ENCODE measurements around the gene PLXDC2. TPM values are rescaled to one million over a fixed set of nuclear protein-coding genes. Genes with fewer than 3 reads are reported as not detected.

The PLXDC2 gene
- total and polyA plus RNA-seq, 2 experiments from 2014 or later: 13.5 to 19.4 TPM

GRCh38 chr10:20058135-20058534, 241.9 kb downstream of the PLXDC2 start:
- Mint-ChIP-seq H3K27me3 (ENCODE audit: insufficient read depth, low read depth, poor library complexity) (no peaks in the 10 kb centered on the region), H3K4me1 (peaks cover 6% of the 10 kb centered on the region; the same call in 2 of the 3 replicates), H3K36me3 (ENCODE audit: low read depth) (peaks cover 14% of the 10 kb centered on the region; the same call in 2 of the 3 replicates), H3K9me3 (peaks cover 6% of the 10 kb centered on the region), H3K4me3 (no peak overlapping the region), H3K27ac (no peak overlapping the region)
- no peaks in the 10 kb centered on the region for H3F3A ChIP-seq (replicated peaks; ENCODE audit: low read depth)
- ATAC-seq (no peak), DNase-seq (ENCODE audit: low spot score) (no peak)
- no peaks in the 10 kb centered on the region for H3K27me3 ChIP-seq (ENCODE audit: insufficient read depth)
- H3K27ac ChIP-seq (ENCODE audit: low read depth): no peak overlapping the region
- no peak overlapping the region for H3K4me3 ChIP-seq
- H2AFZ ChIP-seq: no peak overlapping the region
- no peaks in the 10 kb centered on the region for H3K9me2 ChIP-seq (ENCODE audit: insufficient read depth)
- no peaks in the 10 kb centered on the region for H4K20me1 ChIP-seq (replicated peaks; ENCODE audit: insufficient read depth)
- H3K79me2 ChIP-seq (replicated peaks; ENCODE audit: insufficient read depth): peaks cover 7% of the 10 kb centered on the region; the same call in 1 of the 2 replicates
- TF ChIP-seq REST (IDR thresholded peaks at IDR 0.05; ENCODE audit: unreplicated experiment): no peak
- no peak for TF ChIP-seq NANOG (IDR thresholded peaks at IDR 0.05; ENCODE audit: borderline replicate concordance)
- no peak for TF ChIP-seq CTCF (conservative IDR thresholded peaks at IDR 0.05; ENCODE audit: low read depth in 2 of 2)
- TF ChIP-seq EZH2 (IDR thresholded peaks at IDR 0.05; ENCODE audit: low read depth, unreplicated experiment): no peak
- H3K36me3 ChIP-seq (ENCODE audit: insufficient read depth): no peaks in the 10 kb centered on the region
- no peak overlapping the region for H3K4me2 ChIP-seq
- no peaks in the 10 kb centered on the region for H3K4me1 ChIP-seq (ENCODE audit: insufficient read depth)

GRCh38 chr10:20059084-20059835, 243.0 kb downstream of the PLXDC2 start:
- H3K9me3 Mint-ChIP-seq: peaks cover 6% of the 10 kb centered on the region
- H3K36me3 ChIP-seq (ENCODE audit: insufficient read depth): no peaks in the 10 kb centered on the region
- no peaks in the 10 kb centered on the region for H4K20me1 ChIP-seq (replicated peaks; ENCODE audit: insufficient read depth)
- peaks cover 7% of the 10 kb centered on the region; the same call in 1 of the 2 replicates for H3K79me2 ChIP-seq (replicated peaks; ENCODE audit: insufficient read depth)
- peaks cover 6% of the 10 kb centered on the region; the same call in 2 of the 3 replicates for H3K4me1 Mint-ChIP-seq
- peaks cover 14% of the 10 kb centered on the region; the same call in 2 of the 3 replicates for H3K36me3 Mint-ChIP-seq (ENCODE audit: low read depth)
- H3K27ac ChIP-seq (ENCODE audit: low read depth): no peak overlapping the region
- no peaks in the 10 kb centered on the region for H3K4me1 ChIP-seq (ENCODE audit: insufficient read depth)
- no peak overlapping the region for H3K4me3 ChIP-seq
- H3K4me3 Mint-ChIP-seq: no peak overlapping the region
- no peak for ATAC-seq
- no peaks in the 10 kb centered on the region for H3K9me2 ChIP-seq (ENCODE audit: insufficient read depth)
- no peak overlapping the region for H3K27ac Mint-ChIP-seq
- no peaks in the 10 kb centered on the region for H3F3A ChIP-seq (replicated peaks; ENCODE audit: low read depth)
- no peak for DNase-seq (ENCODE audit: low spot score)
- H3K27me3 Mint-ChIP-seq (ENCODE audit: insufficient read depth, low read depth, poor library complexity): no peaks in the 10 kb centered on the region
- H3K4me2 ChIP-seq: no peak overlapping the region
- no peak overlapping the region for H2AFZ ChIP-seq
- no peaks in the 10 kb centered on the region for H3K27me3 ChIP-seq (ENCODE audit: insufficient read depth)
- TF ChIP-seq ZNF462 (CRISPR knock-in tag; IDR thresholded peaks at IDR 0.05) (no peak), JUNB (IDR thresholded peaks at IDR 0.05; ENCODE audit: unreplicated experiment) (no peak), ZNF114 (CRISPR knock-in tag; IDR thresholded peaks at IDR 0.05) (no peak), POLR2AphosphoS5 (IDR thresholded peaks at IDR 0.05; ENCODE audit: low read depth) (no peak)
